GM21515 (cell line): Measurements from ENCODE around the gene LDLRAD4.

Source experiments
- ATAC-seq: cut with Tn5 transposase; IDR thresholded peaks from one replicate; pipeline ENCODE4 v1.9.1; 2021; ENCODE audit not compliant: unreplicated experiment

Gene LDLRAD4

DNA sequence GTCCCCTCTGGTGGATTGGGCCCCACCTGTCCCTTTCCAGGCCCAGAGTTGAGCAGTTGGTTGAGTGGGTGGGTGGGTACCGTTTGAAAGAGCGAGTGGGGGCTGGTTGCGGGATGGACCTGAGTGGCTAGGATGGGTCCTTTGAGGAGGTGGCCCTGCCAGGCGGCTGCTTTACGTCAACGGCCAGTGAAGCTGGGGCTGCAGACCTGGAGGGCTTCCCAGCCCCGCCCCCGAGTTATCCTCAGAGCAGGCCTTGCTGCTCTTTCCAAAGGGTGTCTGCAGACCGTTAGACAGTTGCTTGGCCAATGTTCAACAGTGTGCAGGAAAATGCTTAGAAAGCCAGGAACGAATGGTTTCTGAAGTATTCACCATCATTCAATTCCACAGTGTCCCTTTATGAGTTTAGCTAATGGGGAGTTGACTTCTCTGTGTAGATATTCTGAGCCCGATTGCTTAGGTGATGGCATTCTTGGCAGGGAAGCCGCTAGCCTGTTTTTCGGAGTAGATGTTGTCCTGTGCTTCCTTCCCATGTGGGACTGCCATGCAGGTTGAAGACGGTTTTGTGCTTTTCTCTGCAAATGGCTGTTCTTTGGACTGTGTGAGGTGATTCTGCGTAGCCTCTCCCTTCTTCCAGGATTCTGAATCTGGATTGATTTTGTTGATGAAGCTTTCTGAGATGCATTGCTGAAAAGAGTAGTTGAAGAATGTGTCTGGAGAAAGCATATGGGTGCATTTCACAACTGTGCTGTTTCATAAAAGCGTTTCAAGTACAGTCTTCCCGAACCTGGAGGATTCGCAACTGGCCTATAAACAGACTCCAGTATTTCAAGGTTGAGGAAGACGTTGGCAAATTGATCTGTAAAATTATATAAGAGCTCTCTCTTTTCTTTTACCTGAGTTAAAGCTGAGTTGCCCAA lies 45.8 kb downstream of the LDLRAD4 start:
- ATAC-seq = no peak

DNA sequence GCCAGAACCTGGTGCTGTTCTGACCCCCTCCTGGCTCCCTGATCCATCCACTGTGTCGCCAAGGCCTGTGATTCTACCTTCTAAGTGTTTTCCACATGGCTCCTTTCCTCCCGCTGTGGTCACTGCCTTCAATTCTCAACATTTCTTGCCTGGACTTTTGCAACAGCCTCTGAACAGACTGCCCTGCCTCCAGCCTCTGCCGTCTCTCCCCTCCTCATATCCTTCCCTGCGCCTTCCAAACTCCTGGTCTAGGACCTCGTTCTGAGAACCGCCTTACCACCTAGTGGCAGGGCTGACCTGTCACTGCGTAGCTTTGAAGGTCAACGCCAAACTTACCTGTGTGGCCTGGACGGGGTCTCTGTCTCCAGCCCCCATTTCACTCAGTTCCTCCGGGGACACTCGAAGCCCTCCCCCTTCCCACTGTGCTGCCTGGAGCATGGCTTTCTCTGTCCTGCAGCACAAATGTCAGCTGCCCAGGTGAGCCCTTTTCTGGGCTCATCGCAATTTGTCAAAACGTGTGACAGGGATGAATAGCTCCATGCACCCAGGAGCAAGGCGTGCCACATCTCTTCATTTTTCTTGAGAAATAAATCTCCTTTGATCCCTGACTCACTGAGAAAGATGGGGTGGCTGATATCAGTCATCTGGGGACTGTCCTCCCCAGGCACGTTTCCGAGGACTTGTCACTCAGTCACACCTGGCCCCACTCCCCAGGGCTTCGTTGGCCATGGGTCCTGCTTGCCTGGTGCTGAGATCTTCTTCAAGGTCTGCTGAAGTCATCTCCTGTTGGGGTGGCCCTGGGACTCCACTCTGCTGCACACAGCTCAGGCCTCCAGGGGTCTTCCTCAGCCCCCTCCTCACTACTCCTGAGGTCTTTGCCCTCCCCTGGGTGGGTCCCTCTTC lies 46.7 kb downstream of the LDLRAD4 start:
- ATAC-seq = no peak

DNA sequence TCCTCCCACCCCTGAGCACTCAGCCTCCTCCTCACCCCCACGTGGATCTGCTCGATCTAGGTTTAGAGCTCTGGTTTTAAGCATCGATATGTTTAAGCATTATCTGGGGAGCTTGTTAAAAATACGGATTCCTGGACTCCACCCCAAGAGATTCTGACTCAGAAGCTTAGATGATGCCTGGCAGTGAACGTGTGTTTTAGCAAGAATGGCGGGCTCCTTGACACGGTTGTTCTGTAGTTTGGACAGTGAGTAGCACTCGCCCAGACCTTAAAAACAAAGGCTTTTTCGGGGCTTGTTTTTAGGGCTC lies 47.3 kb downstream of the LDLRAD4 start:
- ATAC-seq = no peak

DNA sequence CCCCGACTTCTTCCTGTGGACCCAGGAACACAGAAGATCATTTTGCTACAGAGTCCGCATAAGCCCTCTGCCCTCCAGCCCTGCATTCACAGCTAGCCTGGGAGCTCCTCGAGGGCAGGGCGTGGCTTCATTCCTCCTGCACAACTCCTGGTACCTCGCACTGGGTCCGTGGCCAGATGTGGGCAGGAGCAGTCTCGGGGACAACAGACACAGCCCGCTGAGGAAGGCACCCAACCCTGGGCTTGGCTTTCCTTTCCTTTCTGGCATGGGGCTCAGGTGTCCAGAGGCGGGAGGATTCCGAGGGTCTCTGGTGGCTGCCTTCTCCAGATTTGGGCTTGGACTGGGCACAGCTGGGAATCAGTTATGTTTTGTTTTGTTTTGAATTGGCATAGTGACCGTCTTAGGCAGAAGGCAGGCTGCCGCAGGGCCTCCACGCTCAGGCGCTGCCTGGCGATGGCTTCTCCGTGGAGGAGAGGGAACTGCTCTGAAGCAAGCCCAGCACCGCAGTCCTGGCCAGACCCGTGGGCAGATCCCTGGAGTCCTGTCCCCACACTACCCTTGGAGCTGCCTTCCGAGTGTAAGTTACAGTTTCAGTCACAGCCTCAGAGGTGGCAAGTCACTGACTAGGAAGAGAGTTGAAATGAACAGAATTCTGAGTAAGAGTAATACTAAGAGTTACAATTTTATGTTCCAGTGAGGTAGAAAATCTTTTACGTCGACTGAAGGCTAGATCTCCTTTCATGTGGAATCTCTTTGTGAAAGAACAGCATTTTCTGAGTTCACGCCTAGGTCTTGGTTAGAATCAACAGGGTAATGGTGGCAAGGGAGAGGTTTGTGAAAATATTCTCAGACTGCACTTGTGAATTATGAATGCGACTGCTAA lies 47.9 kb downstream of the LDLRAD4 start:
- ATAC-seq = no peak

DNA sequence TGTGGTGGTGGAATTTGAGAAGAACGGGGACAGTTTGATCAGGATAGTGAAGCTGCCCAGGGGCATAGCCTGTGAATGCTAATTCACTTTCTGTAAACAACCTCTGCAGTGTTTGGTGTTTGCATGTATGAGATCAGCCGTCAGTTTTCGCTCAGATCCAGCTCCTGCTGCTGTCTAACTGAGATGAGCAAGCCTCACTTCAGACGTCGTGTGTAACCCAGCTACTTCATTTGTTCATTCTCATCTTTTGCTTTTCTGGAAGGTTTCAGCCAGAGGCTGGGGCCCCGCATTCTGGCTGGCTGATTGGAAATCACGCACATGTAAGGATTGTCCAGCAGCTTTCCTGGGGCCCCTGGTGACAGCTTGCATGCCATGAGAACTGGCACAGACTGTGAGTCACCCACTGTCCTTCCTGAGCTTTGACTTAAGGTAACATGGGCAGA lies 48.9 kb downstream of the LDLRAD4 start:
- no peak for ATAC-seq

DNA sequence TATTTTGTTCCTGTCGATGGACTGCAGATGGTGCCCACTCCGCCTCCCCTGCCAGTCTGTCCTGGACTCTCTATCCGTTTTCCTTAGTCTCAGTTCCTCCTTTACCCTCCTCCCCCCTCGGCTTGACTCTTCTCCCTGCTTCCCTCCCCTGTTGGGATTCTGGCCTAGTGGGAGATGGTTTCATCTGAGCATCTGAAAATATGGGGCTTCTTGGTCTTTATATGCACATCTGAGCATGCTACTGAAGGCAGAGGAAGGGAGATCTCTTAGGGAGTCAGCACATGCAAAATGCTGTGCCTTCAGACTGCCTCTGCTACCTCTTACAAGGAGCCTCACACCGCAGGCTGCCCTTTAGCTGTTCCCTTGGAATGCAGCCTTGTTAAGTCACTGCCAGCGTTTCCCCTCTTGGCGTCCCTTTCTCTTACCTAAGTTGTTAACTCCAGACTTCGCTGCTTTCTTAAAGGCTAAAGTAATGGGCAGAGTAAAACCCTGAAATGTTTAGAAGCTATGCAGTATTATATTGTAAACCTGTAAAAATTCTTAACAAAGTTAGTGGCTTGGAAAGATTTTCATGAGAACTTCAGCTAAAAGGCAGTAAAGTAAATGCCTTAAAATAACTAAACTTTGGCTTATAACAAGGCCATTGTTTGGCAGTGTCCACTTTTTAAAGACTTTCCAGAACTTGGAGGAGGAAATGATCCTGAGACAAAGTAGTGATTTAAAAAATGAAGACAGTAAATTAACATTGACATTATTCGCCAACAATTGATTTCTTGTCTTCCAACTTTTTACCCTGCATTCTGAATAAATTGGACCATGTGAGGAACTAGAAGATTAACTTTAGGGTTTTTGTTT lies 49.8 kb downstream of the LDLRAD4 start:
- ATAC-seq = no peak

DNA sequence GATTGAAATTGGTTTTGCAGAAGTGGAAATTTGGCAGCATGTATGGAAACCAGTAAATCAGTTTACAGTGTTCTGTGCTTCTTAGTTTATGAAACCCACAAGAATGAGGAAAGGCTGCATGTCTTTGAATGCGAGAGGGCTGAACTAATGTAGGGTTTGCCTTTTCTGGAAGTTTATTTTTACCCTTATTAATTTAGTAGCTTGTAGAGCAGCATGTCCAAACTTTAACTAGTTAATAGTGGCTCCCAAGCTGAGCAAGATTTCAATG lies 50.4 kb downstream of the LDLRAD4 start:
- ATAC-seq = no peak

DNA sequence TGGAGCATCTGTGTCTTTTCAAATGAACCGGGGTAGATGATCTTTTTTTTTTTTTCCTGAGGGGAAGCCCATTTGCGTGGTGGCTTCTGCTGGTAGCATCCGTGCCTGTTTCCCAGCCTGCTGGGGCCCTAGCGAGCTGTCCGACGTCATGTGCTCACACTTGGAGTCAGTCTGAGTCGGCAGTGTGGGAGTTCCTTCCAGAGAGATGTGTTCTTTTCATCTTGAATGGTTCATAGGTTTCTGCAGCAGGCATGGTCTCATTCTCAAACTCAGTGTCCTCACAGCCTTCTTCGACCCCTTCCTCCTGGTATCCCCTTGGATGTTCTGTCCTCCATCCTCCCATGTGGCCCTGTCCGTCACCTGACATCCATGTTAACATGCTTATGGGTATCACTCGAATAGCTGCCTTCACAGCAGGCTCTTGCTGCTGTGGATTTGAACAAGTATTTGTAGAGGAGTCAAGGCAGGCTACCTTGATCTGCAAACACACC lies 51.0 kb downstream of the LDLRAD4 start:
- no peak for ATAC-seq

DNA sequence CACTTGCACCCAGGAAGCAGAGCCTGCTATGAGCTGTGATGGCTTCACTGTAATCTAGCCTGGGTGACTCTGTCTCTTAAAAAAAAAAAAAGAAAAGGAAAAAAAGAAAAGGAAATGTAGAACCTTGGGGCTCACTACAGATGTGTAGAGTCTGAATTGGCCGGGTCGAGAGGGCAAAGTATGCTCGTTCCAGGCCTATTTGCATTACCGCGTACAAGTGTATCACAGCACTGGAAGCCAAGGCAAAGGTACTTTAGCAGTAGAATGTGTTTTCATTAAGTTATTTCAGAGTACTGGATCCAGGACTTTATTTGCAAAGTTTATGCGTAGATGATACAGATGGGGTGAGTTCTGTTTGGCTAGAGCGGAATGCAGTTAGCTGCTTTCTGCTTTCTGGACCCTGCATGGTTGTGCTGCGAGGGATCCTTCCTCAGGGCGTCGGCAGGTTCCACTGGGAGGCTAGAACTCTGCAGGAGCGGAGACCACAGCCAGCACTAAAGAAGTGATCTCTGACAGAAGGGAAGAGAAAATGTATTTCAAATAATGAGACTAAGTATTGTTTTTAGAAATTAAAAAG lies 51.8 kb downstream of the LDLRAD4 start:
- ATAC-seq = no peak

DNA sequence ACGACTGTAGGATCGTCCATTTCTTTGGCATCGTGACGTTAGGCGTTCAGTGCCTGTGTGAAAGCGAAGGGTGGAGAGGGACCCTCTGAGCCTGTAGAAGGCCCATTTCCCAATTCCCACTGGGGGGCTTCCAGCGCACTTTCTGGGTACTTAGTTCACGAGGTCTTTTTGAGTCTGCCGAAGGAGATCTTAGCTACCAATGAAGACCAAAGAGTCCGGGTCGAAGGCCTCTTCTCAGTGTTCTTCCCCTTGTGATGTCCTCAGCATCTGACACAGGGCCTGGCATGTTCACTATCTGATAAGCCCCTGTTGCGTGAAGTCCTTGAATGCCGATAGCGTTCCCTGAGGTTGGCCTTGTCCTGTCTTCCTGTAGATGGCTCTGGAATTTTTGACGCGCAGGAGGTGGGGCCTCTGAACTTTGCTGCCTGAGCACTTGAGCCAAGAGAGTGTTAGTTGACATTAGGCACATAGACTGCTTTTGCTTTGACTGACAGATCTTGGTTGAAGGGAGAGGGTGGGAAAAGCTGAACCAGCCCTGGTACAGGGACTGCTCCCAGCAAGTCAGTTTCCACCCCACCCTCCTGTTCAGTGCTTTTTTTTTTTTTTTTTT lies 52.8 kb downstream of the LDLRAD4 start:
- no peak for ATAC-seq

DNA sequence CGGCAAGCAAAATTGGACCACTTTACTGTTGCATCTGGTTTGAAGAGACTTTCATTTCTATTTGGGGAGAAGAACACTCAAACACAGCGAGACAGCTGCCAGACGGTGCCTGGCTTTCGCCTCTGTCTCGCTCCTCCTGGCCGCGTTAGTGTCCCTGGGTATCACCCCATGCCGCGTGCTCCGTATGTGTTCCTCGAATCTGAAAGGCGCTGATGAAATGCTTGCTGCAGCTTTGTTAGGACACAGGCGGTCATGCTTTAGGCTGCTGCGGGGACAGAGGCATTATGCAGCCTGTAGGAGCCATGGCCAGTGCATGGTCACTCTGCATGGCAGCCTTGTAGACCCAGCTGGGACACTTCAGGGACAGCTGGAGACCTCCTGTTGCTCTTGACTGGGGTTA lies 53.9 kb downstream of the LDLRAD4 start:
- ATAC-seq = no peak

DNA sequence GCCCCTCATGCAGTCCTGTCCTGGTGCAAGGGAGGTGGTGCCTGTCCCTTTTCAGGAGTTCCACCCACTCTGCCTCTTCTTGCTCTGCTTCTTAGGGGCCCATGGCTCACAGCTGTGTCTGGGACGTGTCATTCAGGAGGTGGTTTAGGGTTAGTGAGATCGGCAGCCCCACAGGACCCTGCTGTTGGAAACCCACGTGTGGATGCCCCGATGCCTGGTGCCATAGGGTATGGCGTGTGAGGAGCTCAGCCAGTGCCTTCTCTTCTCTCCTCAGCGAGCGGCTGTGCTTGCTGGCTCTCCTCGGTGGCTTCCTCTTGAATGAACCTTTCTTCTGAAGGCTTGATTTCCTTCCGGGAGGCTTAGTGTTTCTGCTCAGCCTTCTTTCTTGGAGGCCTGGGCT lies 55.2 kb downstream of the LDLRAD4 start:
- no peak for ATAC-seq

DNA sequence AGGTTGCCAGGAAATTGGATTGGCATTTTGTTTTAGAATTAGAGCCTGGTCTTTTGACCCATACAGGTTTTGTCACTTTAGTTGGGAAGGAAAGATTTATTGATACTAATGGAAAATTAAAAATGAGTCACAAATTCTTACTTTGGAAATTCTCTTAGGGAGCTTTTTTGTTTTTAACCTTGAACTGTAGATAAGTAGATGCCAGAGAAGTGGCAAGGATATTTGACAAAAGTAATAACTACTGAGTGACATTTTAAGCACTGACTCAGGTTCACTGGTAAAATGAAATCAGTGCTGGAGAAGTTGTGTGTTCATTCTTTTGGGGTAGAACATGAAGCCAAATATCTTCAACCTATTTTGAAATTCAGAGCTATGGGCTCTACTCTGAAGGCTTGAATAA lies 56.5 kb downstream of the LDLRAD4 start:
- ATAC-seq = no peak

DNA sequence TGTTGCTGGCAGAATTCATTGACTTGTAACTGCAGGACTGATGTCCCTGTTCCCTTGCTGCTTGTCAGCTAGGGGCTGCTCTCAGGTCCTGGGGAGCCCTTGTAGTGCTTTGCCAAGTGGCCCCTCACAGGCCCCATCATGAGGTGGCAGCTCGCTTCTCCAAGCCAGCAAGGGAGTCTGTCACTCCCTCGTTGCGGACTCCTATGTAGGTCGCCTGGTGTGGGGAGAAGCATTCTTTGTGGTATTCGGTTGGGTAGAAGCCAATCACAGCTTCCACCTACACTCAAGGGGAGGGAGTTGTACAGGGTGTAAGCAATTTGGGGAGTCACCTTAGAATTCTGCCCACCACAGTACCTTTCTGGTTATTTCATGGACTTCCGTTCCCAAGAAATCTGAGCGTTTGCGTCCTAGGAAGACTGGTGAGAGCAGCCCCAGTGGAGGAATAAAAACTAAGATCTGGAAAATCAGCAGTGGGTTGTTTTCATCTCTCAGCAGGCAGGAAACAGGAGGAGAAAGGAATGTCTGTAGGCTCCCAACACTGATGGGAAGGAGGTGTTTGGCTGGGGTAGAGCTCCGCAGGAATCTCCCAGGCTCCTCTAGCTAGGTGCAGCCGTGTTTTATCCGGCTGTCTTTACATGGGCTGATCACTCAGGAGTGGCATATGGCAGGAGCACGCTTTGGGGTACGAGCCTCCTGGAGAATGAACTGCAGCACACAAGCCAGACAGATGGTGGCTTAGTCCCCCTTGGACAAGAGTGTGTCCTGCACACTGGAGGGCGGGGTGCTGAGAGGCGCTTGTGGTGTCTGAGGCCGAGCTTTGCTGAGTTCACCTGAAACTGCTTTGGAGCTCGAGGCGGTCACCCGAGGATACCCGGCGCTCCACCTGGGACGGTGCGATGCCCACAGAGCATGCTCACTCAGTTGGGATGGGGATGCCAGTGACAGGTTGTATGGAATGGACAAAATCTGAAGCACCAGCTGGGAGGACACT lies 58.3 kb downstream of the LDLRAD4 start:
- no peak for ATAC-seq

DNA sequence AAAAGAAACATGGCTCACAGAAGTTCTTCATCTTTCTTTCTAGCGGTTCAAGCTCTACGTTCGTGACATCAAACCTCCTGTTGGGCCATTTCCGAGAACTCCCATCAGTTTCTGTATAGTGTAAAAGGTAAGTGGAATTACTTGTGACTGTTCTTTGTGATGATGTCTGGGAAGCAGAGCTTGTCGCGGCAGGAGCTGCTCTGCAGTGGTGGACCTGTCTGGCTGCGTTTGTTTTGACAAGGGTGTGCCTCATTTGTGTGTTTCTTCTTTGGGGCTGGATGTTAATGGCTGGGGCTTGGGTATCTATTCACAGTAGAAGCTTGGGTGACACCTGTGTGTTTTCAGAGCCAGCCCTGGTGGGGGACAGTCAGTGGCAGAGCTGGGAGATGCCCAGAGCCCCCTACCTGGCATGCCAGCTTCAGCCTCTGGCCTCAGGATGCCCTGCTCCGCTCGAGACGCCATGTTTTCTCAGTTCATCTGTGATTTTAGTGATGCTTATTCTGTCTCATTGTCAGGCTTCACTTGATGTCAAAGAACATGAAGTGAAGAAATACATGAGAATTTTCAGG lies 59.6 kb downstream of the LDLRAD4 start:
- no peak for ATAC-seq

DNA sequence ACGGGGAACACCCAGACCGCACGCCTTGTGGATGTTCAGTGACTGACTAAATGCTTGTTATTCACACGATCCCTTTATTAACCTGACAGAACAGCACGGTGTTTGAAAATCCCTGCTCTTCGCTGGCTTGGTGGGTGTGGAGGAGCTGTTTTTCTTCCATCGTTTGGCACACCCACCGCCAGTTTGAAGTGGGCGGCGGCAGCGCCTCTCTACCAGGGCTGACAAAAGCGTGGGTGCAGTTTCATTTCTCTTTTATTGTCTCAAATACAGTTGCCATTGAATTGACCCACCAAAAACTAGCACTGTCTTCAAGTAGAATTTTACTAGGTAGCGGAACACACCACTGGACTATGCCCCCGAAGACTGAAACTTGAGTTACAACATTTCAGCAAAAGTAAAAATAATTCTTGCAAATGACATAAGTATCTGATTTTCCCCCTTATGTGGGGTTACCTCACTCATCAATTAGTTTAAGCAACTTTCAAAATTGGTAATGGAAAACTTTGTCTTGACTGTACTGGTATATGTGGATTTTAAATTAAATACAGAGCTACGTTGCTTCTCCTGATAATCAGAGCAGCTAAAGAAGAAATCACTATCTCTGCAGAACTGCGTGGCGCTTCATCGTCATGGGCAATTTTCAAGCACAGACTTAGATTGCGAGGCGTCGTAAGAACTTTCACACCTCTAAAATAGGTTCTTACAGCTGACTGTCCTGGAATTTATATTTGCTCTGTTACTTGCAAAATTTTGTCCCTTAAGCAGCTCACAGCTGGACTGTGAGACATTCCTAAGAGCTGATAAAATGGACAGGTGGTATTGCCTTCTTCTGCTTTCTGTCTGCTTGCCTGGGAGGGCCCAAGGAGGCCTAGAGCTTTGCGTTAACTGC lies 60.9 kb downstream of the LDLRAD4 start:
- no peak for ATAC-seq
